Measurements from ENCODE around the gene MAP3K14.

MAP3K14 gene

GRCh38 chr17:45335721-45336120, 18.9 kb upstream of the MAP3K14 start:
- no peak for TF ChIP-seq CTCF (IDR thresholded peaks at IDR 0.05; ENCODE audit: insufficient read depth, low read length, poor library complexity, severe bottlenecking)
- no peaks in the 10 kb centered on the region for H4K20me1 ChIP-seq (ENCODE audit: low read depth, low read length)
- H3K79me2 ChIP-seq (ENCODE audit: insufficient read depth, low read length), result no peaks in the 10 kb centered on the region
- H2AFZ ChIP-seq (ENCODE audit: low read depth, low read length, severe bottlenecking), result no peak overlapping the region
- H3K36me3 ChIP-seq (ENCODE audit: low read length), result no peaks in the 10 kb centered on the region
- H3K27me3 ChIP-seq (ENCODE audit: low read length), result no peaks in the 10 kb centered on the region
- no peaks in the 10 kb centered on the region for H3K9me3 ChIP-seq (ENCODE audit: insufficient read depth, low read length)
- H3F3A ChIP-seq (ENCODE audit: insufficient read depth), result no peaks in the 10 kb centered on the region
- H3K4me2 ChIP-seq (ENCODE audit: low read depth, low read length, poor library complexity, severe bottlenecking), result no peak overlapping the region
- H3K4me3 ChIP-seq (ENCODE audit: insufficient read depth, low read length, poor library complexity, severe bottlenecking), result no peak overlapping the region
- no peak overlapping the region for H3K9ac ChIP-seq (ENCODE audit: low read length)
- H3K9me2 ChIP-seq (replicated peaks; ENCODE audit: insufficient read depth, low read length), result no peaks in the 10 kb centered on the region
- H3K27ac ChIP-seq (ENCODE audit: low read depth, low read length), result no peak overlapping the region

- no peak overlapping the region for H3K4me2 ChIP-seq (ENCODE audit: low read depth, low read length, poor library complexity, severe bottlenecking)
- no peaks in the 10 kb centered on the region for H3K27me3 ChIP-seq (ENCODE audit: low read length)
These were observed 18.2 kb upstream of the MAP3K14 start for GRCh38 chr17:45334701-45335677.

GRCh38 chr17:45334231-45334630, 17.4 kb upstream of the MAP3K14 start:
- no peak overlapping the region for H3K4me3 ChIP-seq (ENCODE audit: insufficient read depth, low read length, poor library complexity, severe bottlenecking)
- H3K79me2 ChIP-seq (ENCODE audit: insufficient read depth, low read length), result no peaks in the 10 kb centered on the region
- H3K36me3 ChIP-seq (ENCODE audit: low read length), result no peaks in the 10 kb centered on the region
- no peak overlapping the region for H2AFZ ChIP-seq (ENCODE audit: low read depth, low read length, severe bottlenecking)
- no peaks in the 10 kb centered on the region for H3F3A ChIP-seq (ENCODE audit: insufficient read depth)
- H3K9ac ChIP-seq (ENCODE audit: low read length), result no peak overlapping the region
- no peaks in the 10 kb centered on the region for H4K20me1 ChIP-seq (ENCODE audit: low read depth, low read length)
- H3K27me3 ChIP-seq (ENCODE audit: low read length), result no peaks in the 10 kb centered on the region
- H3K9me3 ChIP-seq (ENCODE audit: insufficient read depth, low read length), result no peaks in the 10 kb centered on the region
- H3K4me2 ChIP-seq (ENCODE audit: low read depth, low read length, poor library complexity, severe bottlenecking), result no peak overlapping the region
- no peak for TF ChIP-seq CTCF (IDR thresholded peaks at IDR 0.05; ENCODE audit: insufficient read depth, low read length, poor library complexity, severe bottlenecking)
- TF ChIP-seq EZH2phosphoT487 (conservative IDR thresholded peaks at IDR 0.05; ENCODE audit: low read length), result no peak
- H3K9me2 ChIP-seq (replicated peaks; ENCODE audit: insufficient read depth, low read length), result no peaks in the 10 kb centered on the region
- H3K27ac ChIP-seq (ENCODE audit: low read depth, low read length), result no peak overlapping the region

More at GRCh38 chr17:45334701-45335677, 18.2 kb upstream of the MAP3K14 start:
- Histone ChIP-seq H3K9me2 (replicated peaks; ENCODE audit: insufficient read depth, low read length) (no peaks in the 10 kb centered on the region), H3K79me2 (ENCODE audit: insufficient read depth, low read length) (no peaks in the 10 kb centered on the region), H3K4me3 (ENCODE audit: insufficient read depth, low read length, poor library complexity, severe bottlenecking) (no peak overlapping the region), H4K20me1 (ENCODE audit: low read depth, low read length) (no peaks in the 10 kb centered on the region), H3K27ac (ENCODE audit: low read depth, low read length) (no peak overlapping the region), H2AFZ (ENCODE audit: low read depth, low read length, severe bottlenecking) (no peak overlapping the region), H3K9me3 (ENCODE audit: insufficient read depth, low read length) (no peaks in the 10 kb centered on the region), H3K9ac (ENCODE audit: low read length) (no peak overlapping the region), H3F3A (ENCODE audit: insufficient read depth) (no peaks in the 10 kb centered on the region), H3K36me3 (ENCODE audit: low read length) (no peaks in the 10 kb centered on the region)
- TF ChIP-seq CTCF (IDR thresholded peaks at IDR 0.05; ENCODE audit: insufficient read depth, low read length, poor library complexity, severe bottlenecking) (no peak), EZH2phosphoT487 (conservative IDR thresholded peaks at IDR 0.05; ENCODE audit: low read length) (no peak)
